HG02981 (cell line): ENCODE measurements around the gene SLC25A22.

Experiments used
- ATAC-seq: cut with Tn5 transposase; IDR thresholded peaks from one replicate; pipeline ENCODE4 v1.9.1; 2021; ENCODE audit warnings: mild to moderate bottlenecking, moderate library complexity; ENCODE audit not compliant: unreplicated experiment

The SLC25A22 gene

DNA sequence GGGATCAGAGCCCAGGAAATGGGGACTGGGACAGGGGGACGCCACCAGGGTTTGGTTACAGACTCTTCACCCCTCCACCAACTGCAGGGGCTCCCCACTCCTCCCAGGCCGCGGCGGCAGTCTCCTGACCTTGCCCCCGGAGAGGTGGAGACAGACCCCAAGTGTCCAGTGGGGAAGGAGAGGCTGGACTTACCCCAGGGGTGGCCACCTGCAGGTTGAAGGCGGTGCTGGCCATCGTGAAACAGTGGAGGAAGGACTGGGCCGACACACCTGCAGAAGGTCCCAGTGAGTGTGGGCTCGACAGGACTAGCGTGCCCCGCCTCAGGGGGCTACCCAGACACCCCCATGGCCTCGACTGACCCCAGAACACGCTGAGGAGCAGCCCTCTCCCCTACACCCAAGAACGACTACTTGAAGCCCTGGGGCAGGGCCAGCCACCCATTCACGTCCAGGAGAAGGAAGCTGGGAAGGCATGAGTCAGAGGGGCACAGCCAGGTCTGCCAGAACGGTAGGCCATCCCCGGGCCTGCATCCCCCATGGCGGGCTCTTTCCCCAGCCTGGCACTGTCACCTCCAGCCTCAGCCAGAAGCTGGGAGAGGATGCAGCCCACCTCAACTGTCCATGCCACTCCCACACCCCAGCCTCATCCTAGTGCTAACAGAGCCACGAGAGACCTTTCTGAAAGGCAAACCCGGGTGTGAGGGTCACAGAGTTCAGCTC is 23.0 kb downstream of the SLC25A22 start:
- ATAC-seq, result no peak

DNA sequence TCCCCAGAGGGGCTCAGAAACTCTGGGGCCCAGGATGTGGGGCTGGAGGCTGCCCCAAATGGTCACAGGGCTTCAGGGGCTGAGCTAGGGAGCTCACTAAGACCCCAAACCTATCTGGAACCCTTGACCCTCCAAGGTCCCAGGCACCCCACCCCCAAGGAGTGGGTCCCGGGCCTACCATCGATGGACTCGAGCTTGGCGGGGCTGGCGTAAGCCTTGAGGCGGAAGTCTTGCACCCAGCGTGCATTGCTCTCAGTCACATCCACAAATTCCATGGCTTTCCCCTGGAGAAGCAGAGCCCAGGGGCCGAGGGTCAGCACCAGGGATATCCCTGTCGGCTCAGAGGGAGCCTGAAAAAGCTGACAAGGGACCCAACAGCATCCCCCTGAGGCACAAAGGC is 24.3 kb downstream of the SLC25A22 start:
- no peak for ATAC-seq

DNA sequence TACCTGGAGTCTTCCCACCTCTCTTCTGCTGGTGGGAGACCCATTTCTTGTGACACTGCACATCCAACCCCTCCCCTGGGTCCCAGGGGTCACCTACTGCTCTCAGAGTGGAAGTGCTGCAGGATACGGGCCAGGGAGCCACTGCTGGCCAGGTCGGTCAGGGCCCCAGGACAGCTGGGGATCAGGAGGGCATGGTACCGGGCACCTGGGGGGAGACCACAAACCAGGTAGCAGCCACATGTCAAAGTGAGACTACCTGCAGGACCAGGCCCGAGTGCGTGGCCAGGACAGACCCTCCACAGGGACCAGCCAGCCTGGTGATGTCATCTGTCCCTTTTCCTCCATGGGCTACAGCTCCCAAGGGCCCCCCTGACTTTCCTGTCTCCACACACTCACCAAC is 24.7 kb downstream of the SLC25A22 start:
- no peak for ATAC-seq

DNA sequence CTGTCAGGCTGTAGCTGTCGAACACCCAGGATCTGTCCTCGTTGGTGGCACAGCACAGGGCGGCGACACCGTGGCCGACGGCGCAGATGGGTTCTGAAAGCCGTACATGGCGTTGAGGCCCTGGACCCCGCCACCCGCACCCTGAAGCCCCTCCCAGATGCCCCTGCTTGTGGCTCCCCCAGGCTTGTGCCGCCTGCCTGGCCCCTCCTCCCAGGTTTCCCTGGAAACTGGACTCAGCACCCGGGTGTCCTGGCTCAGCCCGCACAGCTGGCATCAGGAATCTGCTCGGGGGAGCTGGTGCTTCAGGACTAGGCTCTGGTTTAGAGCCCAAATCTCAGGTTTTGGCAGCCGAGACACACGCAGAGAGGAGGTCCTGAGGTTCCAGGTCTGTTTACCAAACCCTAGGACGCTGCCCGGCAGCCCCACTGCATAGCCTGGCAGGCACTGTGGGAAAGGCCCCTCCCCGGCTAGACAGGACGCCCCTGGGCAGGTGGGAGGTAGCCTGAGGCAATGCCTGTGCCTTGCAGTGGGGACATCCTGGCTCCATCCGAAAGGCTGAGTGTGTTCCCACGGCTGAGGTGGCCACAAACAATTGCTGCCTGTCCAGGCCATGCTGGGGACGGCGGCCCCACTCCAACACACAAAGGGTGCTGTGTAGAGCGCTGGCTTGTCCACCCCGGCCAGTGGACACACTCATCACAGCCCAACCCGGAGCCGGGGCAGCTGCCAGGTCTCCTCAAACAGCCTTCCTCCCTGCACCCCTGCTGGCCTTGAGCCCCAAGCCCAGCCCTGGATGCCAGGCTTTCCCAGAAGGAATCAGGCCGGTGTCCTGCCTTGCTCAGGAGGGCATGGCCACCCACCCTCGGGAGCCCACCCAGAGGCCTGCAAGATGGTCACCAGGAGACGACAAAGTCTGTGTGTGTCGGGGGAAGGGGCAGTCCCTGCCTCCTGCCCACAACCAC is 25.4 kb downstream of the SLC25A22 start:
- ATAC-seq, result no peak

DNA sequence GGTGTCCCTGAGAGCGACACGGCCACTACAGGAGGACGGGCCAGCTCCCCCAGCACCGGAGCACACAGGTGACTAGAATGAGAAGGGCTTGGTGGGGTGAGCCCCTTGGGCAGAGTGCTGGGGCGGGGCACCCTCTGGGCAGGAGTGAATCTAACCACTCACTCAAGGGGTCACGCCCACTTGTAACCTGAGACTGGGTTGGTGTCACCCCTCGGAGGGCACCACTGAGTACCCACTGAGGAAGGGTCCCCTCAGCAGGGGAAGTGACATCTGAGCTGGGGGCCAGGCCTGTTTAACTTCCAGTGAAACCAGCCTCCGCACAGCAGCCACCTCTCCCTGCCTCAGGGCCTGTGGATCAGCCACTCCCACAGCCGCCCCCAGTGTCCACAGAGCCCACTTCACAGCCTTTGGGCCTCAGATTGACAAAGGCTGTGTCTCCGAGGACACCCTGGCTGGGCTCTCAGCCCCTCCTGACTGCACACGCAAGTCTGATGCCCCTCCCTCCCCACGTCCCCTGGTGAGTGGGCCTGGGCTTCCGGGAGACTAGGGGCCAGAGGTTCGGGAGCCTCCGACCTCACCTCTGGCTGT is 26.4 kb downstream of the SLC25A22 start:
- no peak for ATAC-seq

DNA sequence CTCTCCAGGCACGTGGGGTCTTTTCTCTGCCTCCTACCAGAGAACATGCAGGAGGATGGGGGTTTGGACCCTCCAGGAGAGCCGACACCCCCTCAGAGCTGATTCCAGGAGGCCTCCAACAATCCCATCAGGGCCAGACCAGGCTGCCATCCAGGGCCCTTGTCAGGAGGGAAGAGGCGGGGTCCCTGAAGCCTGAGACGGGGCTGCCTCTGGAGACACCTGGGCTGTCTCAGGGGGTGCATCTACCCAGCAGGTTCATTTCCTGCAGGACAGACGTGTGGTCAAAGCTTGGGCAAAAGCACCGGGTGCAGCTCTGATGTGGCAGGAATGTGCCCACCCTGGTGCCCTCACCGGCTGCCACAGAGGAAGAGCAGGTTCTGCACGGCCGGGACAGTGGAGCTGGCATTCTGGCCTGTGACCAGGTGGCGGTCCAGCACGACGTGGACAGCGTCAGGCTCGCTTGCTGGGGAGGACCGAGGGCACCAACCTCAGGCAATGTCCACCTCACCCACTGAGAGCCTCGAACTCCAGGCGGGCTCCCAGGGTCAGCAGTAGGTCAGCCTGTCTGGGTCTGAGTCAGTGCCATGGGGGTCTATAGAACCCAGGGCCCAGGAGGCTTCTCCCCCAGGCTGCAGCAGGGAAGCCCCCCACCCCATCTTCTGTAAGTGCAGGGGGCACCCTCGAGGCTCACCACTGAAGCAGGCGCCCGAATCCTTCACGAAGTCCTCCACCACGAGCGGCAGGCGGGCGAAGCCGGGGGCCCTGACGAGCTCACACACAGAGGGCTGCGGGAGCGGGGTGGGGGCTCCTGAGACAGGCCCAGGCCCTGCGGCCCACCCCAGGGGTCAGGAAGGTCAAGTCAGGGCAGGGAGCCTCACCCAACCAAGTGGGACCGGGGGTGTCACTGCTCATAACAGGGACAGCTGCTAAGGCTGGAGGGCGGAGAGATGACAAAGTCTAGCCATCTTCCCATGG is 27.2 kb downstream of the SLC25A22 start:
- ATAC-seq, result no peak

DNA sequence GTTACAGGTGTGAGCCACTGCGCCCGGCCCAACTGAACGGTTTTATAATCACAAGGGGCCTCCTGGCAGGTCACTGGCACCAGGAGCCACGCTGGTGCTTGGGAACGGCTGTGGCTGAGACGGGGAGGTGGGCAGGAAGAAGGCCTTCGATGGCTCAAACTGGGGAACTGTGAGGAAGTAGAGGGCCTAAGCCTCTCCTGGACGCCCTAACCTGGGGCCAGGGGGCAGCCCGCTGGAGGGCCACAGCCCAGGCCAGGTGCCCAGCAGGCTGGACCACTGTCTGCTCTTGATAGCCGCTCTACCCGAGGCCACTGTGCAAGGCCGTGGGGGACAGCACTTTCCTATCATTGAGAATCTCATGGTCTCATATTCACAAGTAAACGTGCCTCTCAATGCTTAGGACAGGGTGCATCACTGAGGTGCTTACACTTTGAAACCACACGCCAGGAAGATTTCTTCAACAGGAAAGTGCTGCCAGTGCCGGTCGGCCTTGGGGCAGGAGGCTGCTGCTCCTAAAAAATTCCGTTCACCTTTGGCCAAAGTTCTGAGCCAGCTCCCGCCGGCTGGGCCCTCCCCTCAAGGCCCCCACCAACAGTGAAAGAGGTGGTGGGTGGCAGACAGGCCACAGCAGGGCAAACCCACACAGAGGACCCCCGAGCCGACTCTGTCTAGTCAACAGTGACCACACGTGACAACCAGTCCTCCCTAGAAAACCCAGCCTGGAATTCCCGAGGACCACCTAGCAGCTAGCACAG is 28.0 kb downstream of the SLC25A22 start:
- ATAC-seq, result no peak

DNA sequence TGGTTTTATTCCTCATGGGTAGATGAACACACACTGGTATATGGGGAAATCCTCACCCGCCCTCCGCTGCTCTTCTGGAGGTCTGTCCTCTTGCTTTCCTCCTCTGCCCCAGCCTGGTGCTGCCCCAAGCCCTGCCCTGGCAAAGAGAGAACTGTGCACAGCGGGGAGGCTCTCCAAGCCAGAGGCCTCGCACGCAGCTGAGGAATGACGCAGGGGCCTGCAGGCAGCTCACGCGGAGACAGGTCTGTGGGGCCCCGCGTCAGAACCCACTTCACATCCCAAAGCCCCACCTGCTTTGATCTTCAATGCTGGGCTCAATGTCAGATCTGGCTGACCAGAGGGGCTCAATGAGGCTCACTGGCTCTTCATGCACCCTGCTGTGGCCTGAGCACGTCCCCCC is 30.8 kb downstream of the SLC25A22 start:
- no peak for ATAC-seq

DNA sequence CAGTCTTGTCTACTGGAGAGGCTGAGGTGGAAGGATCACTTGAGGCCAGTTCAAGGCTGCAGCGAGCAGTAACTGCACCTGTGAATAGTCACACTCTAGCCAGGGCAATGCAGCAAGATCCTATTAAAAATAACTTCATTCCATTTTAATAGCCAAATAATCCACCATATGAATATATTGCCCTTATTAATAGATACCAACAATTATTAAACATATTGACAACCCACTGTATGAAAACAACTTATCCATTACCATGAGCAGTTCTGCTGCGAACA is 31.2 kb downstream of the SLC25A22 start:
- ATAC-seq, result no peak

DNA sequence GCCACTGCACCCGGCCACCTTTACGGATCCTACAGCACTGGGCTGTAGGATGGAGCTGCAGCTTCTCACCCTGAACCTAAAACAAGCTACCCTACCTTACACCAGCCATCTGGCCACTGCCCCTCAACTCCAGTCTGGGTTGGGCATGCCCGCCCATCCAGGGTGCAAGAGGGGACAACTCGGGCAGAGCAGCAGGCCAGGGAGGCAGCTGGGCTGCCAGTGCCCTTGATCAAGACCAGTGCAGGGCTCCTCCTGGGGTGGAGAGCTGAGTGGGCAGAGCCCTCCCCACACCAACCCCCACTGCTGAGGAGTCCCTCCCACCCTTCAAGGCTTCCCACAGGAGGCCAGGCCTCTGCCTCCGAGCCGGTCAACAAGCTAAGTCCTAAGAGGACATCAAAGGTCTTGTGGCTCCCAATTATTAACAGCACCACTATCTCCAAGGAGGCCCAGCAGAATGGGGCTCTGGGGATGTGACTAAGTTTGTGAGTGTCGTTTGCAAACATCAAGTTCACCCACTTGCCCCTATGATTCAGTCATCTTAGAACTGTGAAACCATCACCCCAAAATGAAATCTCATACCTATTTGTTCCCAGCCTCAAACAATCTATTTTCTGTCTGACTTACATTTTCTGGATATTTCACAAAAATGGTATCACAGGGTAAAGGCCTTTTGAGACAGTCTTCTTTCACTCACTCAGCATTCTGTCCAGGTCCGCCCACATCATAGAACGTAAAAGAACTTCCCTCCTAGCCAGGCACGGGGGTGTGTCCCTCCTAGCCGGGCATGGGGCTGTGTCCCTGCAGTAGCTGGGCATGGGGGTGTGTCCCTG is 31.8 kb downstream of the SLC25A22 start:
- no peak for ATAC-seq

DNA sequence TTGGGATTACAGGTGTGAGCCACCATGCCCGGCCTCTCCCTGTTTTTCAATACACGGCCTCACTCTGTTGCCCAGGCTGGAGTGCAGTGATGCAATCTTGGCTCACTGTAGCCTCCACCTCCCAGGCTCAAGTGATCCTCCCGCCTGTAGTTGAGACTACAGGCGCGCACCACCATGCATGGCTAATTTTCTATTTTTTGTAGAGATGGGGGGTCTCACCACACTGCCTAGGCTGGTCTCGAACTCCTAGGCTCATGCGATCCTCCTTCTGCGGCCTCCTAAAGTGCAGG is 32.3 kb downstream of the SLC25A22 start:
- no peak for ATAC-seq

DNA sequence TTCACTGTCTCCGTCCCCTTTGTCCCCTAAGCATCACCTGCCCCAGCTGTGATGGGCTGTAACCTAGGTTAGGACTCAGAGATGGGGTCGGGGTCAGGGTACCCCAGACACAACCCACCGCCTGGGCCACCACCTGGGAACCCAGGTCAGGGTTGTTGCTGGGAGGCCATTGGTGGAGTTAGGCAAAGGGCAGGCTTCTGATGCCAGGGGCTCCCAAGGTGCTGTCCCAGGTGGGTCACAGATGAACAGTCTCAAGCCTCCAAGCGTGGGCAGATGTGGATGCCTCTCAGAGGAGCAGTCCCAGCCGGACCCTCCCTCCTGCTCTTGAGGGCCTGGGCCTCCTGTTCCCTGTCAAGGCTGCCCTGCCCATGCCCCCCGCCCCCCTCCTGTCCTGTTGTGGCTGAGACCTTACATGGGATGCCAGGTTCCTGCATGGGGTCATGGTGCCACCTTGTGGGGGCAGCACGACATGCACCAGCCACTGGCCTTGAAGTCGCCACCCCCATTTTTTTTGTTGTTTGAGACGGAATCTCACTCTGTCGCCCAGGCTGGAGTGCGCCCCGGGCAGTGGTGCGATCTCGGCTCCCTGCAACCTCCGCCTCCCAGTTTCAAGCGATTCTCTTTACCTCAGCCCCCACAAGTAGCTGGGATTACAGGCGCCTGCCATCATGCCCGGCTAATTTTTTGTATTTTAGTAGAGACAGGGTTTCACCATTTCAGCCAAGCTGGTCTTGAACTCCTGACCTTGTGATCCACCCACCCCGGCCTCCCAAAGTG is 32.9 kb downstream of the SLC25A22 start:
- ATAC-seq, result no peak

DNA sequence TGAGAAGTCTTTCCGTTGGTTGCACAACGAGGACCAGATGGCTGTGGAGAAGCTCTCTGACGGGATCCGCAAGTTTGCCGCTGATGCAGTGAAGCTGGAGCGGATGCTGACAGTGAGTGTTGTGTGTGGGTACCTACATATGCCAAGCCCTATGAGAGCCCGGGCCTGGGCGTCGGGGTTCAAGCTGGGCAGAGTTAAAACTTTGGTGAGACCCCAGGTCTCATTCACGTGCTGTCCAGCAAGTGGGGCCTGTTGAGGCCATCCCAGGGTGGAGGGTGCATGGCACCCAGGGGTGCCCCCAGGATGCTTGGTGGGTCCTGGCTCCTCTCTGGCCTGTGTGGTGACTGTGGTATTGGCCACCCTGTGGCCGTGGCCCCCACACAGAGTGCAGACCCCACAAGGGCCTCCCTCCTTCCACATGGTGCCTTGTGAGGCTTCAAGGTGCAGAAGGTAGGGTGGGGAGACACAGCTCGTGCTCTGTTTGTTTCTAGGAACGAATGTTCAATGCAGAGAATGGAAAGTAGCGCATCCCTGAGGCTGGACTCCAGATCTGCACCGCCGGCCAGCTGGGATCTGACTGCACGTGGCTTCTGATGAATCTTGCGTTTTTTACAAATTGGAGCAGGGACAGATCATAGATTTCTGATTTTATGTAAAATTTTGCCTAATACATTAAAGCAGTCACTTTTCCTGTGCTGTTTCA is 33.6 kb downstream of the SLC25A22 start:
- no peak for ATAC-seq

DNA sequence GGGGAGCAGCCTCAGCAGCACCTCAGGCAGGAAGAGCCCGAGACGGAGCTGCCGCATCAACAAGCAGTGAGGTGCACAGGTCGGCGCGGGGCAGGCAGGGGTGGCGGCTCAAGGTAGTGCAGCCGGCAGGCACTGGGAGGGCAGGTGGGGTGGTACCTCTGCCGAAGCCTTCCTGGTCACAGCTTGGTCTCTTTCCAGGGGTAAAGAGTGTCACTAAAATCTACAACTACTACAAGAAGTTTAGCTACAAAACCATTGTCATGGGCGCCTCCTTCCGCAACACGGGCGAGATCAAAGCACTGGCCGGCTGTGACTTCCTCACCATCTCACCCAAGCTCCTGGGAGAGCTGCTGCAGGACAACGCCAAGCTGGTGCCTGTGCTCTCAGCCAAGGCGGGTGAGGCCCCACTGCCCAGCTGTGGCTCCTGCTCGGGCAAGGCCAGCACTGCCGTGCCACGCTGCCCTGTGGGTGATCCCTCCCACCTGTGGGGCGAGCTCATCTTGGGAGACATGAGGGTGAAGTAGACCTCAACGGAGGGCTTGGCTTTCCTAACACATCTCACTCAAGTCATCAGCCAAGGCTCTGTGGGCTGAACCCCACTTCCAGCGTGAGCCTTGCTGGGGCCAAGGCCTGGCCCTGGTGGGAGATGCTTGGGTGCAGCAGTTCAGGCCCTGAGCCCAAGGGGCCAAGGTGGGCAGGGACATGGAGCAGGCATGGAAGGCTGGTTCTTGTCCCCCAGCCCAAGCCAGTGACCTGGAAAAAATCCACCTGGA is 34.3 kb downstream of the SLC25A22 start:
- ATAC-seq, result no peak

DNA sequence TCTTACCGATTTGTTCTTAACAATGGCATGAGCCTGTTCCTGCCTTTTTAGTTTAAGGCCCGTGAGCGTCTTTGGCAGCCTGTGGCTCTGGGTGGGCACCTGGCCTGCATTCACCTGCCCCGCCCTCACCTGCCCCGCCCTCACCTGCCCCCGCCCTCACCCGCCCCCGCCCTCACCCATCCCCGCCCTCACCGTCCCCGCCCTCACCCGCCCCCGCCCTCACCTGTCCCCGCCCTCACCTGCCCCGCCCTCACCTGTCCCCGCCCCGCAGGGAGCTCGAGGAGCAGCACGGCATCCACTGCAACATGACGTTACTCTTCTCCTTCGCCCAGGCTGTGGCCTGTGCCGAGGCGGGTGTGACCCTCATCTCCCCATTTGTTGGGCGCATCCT is 35.0 kb downstream of the SLC25A22 start:
- no peak for ATAC-seq

DNA sequence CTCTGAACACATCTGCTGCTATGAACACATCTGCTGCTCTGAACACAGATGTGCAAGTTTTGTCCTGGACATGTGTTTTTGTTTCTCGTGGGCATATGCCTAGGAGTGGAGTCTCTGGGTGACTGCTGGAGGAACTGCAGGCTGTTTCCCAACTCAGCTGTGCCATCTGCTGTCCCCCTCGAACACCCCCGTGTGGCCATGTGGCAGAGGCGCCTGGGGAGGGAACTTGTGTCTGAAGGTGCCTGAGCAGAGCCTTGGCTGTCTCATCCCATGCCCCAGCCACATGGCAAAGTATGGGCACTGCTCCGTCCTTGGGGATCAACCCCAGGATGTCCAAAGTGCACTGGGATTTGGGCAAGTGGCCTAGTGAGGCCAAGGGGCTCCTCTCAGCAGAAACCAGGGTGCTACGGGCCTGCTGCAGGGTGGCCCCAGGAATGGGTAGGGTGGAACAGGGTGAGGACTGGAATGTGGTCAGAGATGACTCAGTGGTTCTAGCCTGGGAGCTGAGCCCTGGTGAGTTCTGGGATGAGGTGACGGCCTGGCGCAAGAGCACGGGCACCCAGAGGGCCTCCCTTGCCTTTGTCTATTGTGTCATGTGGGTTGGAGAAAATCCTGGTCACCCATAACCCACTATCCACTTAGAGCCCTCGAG is 35.5 kb downstream of the SLC25A22 start:
- no peak for ATAC-seq
